ENCODE data around the gene NRG2. TPM values are rescaled to one million over a fixed set of nuclear protein-coding genes. Genes with fewer than 3 reads are reported as not detected.

NRG2 gene
- total and polyA plus RNA-seq, 2 experiments from 2014 or later, result 13.5 to 20.7 TPM

DNA sequence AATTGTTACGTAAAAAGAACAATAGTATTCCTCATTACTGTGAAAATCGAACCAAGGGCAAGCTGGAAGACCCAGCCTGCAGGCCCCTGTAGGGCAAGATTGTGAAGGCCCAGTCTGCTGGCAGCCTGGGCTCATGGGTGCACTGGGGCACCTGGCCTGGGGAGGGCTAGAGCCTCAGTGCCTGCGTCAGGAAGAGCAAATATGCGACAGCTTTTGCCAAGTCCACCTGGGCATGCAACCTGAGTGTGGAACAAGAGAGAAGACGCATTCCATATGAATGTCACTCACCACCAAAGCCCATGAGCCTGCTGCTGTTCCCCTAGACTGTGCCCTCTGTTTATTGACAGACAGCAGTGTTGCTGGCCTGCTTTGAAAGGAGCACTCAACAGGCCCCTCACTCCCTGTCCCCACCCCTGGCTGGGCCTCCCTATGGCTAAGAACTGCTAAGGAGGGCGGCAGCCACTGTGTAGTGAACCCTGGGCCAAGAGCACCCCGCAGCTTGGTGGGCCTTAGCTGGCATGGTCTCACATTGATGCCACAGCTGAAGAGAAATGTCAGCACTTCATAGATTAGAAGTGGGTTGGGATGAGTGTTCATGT, 219.2 kb downstream of the NRG2 start:
- Histone ChIP-seq H3K36me3 (no peaks in the 10 kb centered on the region), H3K4me3 (no peak overlapping the region), H3K4me1 (ENCODE audit: low read depth) (no peaks in the 10 kb centered on the region), H3K9me3 (ENCODE audit: low read depth) (no peaks in the 10 kb centered on the region), H3K27ac (no peak overlapping the region), H3K27me3 (peaks cover 8% of the 10 kb centered on the region)
- DNase-seq (ENCODE audit: low read depth in 1 of 2, low spot score in 1 of 2), result peak in 1 of 2 donors; percentile 50
- TF ChIP-seq, protein P1, sequence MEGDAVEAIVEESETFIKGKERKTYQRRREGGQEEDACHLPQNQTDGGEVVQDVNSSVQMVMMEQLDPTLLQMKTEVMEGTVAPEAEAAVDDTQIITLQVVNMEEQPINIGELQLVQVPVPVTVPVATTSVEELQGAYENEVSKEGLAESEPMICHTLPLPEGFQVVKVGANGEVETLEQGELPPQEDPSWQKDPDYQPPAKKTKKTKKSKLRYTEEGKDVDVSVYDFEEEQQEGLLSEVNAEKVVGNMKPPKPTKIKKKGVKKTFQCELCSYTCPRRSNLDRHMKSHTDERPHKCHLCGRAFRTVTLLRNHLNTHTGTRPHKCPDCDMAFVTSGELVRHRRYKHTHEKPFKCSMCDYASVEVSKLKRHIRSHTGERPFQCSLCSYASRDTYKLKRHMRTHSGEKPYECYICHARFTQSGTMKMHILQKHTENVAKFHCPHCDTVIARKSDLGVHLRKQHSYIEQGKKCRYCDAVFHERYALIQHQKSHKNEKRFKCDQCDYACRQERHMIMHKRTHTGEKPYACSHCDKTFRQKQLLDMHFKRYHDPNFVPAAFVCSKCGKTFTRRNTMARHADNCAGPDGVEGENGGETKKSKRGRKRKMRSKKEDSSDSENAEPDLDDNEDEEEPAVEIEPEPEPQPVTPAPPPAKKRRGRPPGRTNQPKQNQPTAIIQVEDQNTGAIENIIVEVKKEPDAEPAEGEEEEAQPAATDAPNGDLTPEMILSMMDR (IDR thresholded peaks at IDR 0.05; ENCODE audit: low read depth, low read length), result no peak

DNA sequence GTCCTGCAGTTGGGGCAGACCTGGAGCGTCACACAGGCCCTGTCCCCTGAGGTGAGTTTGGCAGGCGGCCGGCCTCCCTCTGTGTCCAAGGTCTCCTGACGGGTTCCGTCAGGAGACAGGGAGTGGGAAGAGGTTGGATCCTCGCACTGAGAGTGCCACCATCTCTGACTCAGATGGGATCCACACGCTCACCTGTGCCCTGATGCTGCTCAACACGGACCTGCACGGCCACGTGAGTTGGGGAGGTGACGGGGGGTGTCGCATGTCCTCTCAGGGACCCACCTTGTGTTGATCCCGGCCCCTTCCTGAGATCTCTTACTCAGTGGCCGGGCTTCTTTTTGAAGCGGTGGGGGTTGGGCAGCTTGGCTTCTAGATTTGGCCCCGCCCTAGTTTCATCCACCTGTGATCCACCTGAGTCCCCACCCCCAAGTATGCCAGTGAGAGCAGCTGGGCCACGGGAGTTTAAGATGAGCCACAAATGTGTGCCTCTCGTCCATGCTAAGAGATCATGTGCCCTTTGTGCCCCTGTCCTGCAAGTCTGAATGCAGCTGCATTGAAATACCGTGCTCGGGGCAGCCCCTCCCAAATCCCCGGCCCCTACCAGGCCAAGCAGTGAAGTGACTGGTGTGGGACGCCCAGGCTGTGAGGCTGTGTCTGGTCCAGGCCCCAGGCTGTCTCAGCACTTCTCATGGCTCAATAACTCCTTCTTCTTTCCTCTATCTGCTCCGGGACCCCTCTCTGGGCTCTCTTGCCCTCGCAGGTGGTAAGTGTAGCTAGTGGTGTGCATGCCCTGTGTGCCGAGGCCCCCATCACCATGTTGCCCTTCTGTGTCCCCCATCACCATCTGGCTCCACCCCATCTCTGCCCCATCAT, 220.3 kb downstream of the NRG2 start:
- Histone ChIP-seq H3K9me3 (ENCODE audit: low read depth) (no peaks in the 10 kb centered on the region), H3K4me3 (no peak overlapping the region), H3K4me1 (ENCODE audit: low read depth) (no peaks in the 10 kb centered on the region), H3K36me3 (no peaks in the 10 kb centered on the region), H3K27ac (no peak overlapping the region), H3K27me3 (no peaks in the 10 kb centered on the region)
- DNase-seq (ENCODE audit: low read depth in 1 of 2, low spot score in 1 of 2), result no peak
- TF ChIP-seq, protein P1 (IDR thresholded peaks at IDR 0.05; ENCODE audit: low read depth, low read length), result no peak

DNA sequence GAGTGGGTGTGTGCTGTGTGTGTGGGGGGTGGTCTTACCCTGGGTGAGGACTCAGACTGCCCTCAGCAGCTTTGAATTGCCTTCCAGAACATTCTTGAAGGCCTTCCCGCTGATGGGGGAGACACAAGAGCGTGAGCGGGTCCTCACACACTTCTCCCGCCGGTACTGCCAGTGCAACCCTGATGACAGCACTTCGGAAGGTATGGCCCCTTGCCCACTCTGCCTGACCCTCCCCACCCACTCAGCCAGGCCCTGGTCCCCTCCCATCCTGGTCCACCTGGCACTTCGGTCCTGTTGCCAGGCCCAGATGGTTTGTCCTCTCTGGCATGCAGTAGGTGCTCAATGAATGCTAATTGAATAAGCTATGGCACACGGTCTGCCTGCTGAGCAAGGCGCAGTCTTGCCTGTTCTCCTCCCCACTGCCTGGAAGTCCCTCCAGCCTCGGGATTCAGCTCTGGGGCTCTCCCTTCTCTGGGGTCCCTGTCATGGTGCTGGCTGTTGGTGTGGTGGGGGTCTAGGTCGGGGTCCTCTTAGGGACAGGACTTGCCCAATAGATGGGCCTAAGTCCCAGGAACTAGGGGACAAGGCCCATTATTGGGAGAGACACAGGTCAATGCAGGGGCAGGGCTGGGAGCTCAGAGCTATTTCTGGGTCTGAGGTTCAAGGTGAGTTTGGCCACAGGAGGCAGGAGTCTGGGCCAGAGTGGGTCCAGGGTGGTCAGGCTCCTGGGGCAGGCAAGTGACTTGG, 221.1 kb downstream of the NRG2 start:
- no peak for DNase-seq (ENCODE audit: low read depth in 1 of 2, low spot score in 1 of 2)
- Histone ChIP-seq H3K27me3 (no peaks in the 10 kb centered on the region), H3K9me3 (ENCODE audit: low read depth) (no peaks in the 10 kb centered on the region), H3K36me3 (no peaks in the 10 kb centered on the region), H3K4me1 (ENCODE audit: low read depth) (no peaks in the 10 kb centered on the region), H3K4me3 (no peak overlapping the region), H3K27ac (no peak overlapping the region)
- TF ChIP-seq, protein P1 (IDR thresholded peaks at IDR 0.05; ENCODE audit: low read depth, low read length), result no peak

DNA sequence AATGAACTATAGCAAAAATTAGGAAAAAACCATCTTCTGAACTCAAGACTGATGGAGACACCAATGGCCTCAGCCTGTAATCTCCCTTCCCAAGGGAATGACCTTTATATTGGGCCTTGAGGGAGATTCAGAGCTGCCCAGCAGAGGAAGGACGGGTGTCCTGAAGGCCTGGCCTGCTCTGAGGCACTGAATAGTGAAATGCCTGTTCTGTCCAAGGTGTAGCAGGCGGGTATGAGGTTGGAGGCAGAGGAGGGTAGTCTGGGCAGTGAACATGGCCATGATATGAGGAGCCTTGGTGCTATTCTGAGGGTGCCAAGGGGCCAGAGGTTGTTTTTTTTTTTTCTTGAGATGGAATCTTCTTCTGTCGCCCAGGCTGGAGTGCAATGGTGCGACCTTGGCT, 222.5 kb downstream of the NRG2 start:
- TF ChIP-seq, protein P1 (IDR thresholded peaks at IDR 0.05; ENCODE audit: low read depth, low read length), result no peak
- no peak overlapping the region for H3K27ac ChIP-seq
- no peak for DNase-seq (ENCODE audit: low read depth in 1 of 2, low spot score in 1 of 2)
- H3K9me3 ChIP-seq (ENCODE audit: low read depth), result no peaks in the 10 kb centered on the region
- no peaks in the 10 kb centered on the region for H3K4me1 ChIP-seq (ENCODE audit: low read depth)
- H3K4me3 ChIP-seq, result no peak overlapping the region
- H3K36me3 ChIP-seq, result no peaks in the 10 kb centered on the region
- no peaks in the 10 kb centered on the region for H3K27me3 ChIP-seq

DNA sequence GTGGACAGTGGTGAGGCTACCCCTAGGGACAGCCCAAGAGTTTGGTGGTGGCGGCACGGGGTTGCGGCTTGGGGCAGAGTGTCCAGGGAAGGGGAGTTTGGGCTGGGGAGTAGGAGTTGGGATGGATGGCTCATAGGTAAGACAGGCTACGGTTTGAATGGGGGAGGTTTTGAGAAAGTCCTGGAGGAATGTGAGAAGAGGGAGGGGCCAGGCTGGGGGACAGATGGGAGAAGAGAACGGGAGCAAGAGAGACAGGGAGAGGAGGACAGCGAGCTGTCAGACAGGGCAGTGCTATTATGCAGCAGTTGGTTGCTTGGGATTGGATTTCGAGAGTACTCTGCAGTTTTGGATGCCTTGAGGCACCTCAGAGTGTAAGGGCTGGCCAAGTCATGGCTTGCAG, 223.0 kb downstream of the NRG2 start:
- no peaks in the 10 kb centered on the region for H3K4me1 ChIP-seq (ENCODE audit: low read depth)
- no peaks in the 10 kb centered on the region for H3K36me3 ChIP-seq
- no peaks in the 10 kb centered on the region for H3K9me3 ChIP-seq (ENCODE audit: low read depth)
- no peak overlapping the region for H3K4me3 ChIP-seq
- no peaks in the 10 kb centered on the region for H3K27me3 ChIP-seq
- no peak for DNase-seq (ENCODE audit: low read depth in 1 of 2, low spot score in 1 of 2)
- H3K27ac ChIP-seq, result no peak overlapping the region
- TF ChIP-seq, protein P1 (IDR thresholded peaks at IDR 0.05; ENCODE audit: low read depth, low read length), result no peak

Measured in cardiac muscle cell (in vitro differentiated cells and primary cell).